ENCODE data around the gene SDK1. TPM values are rescaled to one million over a fixed set of nuclear protein-coding genes. Genes with fewer than 3 reads are reported as not detected.

Gene SDK1
- total RNA-seq, 1 donor from 2014 or later, result 2.2 TPM

DNA sequence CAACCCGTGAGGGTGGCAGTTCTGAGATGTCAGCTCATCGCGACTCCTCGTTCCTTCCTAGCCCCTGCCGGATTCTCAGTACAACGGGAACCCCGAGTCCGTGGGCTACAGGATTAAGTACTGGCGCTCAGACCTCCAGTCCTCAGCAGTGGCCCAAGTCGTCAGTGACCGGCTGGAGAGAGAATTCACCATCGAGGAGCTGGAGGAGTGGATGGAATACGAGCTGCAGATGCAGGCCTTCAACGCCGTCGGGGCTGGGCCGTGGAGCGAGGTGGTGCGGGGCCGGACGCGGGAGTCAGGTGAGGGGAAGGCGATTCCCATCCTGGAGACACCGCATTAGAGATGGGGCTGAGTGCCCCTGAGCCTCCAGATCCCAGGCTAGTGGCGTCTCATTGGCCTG is 812.9 kb downstream of the SDK1 start:
- DNase-seq, result no peak
- intact Hi-C loops (cut with DNase I), result no loop called here
- no peak for ATAC-seq (ENCODE audit: poor library complexity)

DNA sequence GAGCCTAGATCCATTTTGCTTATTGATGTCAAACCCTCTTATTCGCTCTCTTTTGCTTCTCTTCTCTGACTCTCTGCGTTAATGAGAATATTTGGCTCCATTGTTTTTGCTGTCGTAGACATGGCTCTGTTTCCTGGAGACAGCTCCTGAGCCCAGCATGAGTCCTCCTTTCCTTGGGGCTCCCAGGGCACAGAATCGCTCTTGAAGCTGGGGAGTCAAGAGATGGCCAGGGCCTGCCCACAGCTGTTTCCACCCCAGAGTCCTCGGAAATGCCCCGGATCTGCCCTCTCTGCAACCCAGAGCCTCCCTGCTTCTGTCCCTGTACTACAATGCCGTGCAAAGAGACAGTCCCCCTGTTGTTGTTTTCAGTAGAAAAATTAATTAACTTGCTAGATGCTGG is 814.4 kb downstream of the SDK1 start:
- intact Hi-C loops (cut with DNase I), result no loop called here
- no peak for ATAC-seq (ENCODE audit: poor library complexity)
- DNase-seq, result no peak

DNA sequence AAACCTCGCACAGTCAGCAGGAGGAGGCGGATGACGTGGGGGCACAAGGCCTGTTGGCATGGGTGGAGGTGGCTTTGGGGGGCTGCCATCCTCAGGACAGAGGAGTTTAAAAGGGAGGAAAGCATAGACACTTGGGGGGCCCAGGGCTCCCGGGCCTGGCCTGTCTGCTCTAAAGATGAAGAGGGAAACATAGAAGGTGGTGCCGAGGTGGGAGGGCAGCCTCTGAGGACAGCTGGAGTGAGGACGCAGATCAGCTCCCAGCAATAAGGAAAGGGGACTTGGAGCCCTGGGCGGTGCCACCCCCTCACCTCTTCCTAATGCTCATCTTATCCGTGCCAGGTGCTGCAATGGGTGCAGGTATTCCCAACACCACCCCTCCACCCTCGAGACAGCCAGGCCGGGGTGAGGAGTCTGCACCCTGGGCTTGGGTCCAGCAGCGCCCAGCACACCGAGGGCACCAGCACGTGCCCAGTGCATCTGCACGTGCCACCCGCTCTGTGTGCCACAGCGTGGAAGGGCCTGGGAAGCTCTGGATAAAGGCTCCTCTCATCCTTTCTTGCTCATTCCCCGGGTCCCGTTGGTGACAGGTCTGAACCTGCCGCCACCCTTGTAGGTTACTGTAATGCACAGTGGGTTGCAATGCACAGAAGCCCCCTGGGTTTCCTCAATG is 815.0 kb downstream of the SDK1 start:
- ATAC-seq (ENCODE audit: poor library complexity), result no peak
- no peak for DNase-seq
- intact Hi-C loops (cut with DNase I), result no loop called here

DNA sequence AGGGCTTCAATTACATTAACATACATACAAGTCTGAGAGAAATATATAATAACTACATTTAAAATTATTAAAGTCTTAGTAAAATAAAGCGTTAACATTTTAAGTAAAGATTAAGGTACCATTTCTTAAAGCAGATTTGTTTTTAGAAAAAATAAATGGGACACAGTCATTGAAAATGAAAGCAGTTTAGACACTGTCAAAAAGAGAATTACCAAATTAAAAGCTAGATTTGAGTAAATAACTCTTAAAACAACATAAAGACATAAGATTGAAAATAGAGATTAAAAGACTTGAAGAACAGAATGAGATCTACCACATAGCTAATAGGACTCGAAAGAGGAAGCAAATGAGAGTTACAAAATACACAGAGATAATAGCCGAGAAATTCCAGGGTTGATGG is 818.8 kb downstream of the SDK1 start:
- intact Hi-C loops (cut with DNase I), result no loop called here
- no peak for ATAC-seq (ENCODE audit: poor library complexity)
- no peak for DNase-seq

DNA sequence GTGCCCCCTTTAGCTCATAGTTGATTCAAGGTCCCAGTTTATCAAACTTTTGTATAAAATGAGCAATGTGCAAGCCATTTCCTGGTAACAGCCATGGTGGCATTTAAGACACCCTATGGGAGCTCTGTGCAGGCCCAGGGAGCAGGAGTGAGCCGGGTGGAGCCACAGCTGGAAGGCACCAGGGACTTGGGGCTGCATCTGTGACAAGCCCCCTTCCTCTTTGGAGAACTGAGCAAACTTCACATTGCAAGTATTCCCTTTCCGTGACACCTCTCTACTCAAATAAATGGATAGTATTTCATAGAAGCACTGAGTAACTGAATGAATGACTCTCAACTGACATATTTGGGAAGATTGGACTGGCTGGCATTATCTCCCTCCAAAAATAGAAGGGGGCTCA is 822.3 kb downstream of the SDK1 start:
- no peak for ATAC-seq (ENCODE audit: poor library complexity)
- no peak for DNase-seq

DNA sequence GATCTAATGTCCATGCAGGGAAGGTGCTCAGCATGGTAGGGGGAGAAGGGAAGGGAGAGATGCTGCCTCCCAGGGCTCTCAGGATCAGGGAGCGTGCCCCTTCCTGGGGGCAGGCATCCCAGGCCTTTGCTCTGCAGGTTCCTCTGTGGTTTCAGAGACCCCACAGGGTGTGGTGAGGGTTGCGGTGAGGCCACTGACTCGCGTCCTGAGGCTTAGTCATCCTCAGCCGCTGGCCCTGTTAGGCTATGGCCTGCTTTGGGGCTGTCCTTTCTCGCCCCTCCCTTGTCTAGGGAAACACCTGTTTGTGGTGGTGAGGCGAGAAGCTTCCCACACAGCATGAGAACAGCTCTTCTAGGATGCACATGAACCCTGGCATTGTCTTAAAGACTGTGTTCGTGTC is 822.8 kb downstream of the SDK1 start:
- intact Hi-C loops (cut with DNase I), result no loop called here
- DNase-seq, result no peak
- ATAC-seq (ENCODE audit: poor library complexity), result no peak

More for the DNA sequence above, 822.3 kb downstream of the SDK1 start:
- intact Hi-C loops (cut with DNase I), result no loop called here

DNA sequence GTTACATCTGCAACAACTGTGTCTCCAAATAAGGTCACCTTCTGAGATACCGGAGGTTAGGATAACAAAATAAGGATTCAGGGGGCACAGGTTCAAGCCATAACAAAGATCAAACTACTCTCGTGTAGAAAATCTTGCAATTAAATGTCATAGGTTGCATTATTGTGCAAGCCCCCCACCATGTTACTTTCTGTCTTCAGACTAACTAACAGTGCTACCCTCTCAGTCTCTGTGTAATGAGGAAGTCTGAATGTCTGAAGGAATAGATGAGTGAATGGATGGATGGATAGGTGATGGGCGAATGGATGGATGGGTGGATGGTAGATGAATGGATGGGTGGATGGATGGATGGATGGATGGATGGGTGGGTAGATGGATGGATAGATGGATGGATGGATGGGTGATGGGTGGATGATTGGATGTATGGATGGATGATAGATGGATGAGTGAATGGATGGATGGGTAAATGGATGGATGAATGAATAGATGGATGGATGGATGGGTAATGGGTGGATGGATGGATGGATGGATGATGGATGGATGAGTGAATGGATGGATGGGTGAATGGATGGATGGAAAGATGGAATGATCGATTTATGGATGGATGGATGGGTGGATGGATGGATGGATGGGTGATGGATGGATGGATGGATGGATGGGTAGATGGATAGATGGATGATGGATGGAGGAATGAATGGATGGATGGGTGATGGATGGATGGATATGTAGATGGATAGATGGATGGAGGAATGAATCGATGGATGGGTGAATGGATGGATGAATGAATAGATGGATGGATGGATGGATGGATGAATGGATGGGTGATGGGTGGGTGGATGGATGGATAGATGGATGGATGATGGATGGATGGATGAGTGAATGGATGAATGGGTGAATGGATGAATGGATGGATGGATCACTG is 823.8 kb downstream of the SDK1 start:
- DNase-seq, result no peak
- ATAC-seq (ENCODE audit: poor library complexity), result no peak
- intact Hi-C loops (cut with DNase I), result no loop called here

DNA sequence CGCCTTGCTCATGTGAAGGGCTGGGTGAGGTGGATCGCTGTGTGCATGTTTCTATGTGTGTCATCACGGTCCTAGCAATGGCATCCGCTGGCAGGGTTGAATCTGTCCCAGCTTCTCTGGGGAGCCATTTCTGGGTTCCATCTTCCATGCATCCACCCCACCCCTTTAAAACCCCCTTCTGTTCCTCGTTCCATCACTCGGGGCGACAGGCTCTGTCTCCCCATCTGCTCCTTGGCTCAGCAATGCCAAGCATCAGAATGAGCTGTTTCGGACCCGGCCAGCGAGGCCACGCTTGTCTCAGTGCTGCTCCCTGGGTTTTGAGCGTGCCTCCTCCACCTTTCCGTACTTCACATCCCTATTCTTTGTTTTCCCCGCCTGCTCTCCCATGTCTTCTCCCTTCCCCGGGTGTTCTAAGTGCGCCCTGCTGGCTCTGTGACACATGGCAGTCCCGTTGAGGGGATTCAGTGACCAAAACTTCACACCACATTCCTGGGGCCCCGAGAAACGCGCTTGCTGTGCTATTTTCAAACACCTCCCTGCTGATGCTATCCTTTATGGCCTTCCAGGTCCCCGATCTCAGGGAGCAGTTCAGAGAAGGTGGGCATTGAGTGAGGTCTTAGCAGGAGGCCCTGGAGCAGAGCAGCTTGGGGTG is 827.0 kb downstream of the SDK1 start:
- no peak for ATAC-seq (ENCODE audit: poor library complexity)
- intact Hi-C loops (cut with DNase I), result no loop called here
- no peak for DNase-seq

DNA sequence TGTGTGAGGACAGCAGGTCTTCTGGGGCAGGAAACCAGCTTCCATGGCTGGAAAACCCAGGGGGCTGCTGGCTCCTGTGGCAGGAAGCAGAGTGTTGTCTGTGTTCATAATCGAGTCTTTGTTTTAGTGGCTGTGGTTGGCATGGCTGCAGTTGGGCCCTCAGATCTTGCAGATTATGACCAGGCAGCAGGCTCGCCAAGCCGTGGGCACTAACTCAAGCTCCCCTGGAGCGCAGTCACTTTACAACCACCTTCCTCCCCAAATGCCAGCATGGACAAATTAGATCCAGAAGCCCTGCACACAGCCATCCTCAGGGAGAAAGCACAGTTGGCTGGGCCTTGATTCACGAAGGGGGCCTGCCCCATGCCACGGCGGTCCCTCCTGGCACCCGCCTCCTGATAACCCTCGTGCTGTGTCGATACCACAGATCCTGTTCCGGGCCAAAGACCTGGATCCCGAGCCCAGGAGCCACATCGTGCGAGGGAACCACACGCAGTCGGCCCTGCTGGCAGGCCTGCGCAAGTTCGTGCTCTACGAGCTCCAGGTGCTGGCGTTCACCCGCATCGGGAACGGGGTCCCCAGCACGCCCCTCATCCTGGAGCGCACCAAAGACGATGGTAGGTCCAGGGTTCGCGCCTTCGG is 828.5 kb downstream of the SDK1 start:
- DNase-seq, result no peak
- intact Hi-C loops (cut with DNase I), result no loop called here
- ATAC-seq (ENCODE audit: poor library complexity), result no peak

DNA sequence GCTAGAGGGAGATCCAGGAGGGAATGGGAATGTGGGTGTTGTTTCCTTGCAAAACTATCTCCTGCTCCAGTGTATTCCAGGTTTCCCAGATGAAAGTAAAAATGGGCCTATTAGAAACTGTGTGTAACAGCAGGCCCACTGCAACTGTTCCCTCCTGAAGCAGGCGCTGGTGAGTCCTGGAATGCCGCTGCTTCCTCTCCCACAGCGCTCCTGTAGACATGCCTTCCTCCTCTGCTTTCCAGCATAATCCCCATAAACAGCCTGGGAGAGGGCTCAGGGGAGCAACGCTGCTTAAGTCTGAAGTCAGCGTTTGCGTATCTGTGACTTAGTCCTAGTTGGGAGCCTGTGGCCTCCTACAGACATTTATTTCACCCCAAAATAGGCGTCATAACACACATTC is 830.0 kb downstream of the SDK1 start:
- DNase-seq (no peak), ATAC-seq (ENCODE audit: poor library complexity) (no peak)
- intact Hi-C loops (cut with DNase I), result no loop called here

DNA sequence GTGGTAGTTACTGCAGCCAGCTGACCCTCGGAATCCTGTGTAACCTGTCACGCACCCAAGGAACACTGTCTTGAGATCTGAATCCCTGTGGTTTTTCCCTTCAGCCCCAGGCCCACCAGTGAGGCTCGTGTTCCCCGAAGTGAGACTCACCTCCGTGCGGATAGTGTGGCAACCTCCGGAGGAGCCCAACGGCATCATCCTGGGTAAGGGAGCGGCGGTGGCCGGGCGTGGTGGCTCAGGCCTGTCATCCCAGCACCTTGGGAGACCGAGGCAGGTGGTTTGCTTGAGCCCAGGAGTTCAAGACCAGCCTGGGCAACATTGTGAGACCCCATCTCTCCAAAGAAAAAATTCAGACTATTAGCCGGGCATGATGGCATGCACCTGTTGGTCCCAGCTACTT is 831.2 kb downstream of the SDK1 start:
- ATAC-seq (ENCODE audit: poor library complexity), result no peak
- intact Hi-C loops (cut with DNase I), result no loop called here
- DNase-seq, result no peak

DNA sequence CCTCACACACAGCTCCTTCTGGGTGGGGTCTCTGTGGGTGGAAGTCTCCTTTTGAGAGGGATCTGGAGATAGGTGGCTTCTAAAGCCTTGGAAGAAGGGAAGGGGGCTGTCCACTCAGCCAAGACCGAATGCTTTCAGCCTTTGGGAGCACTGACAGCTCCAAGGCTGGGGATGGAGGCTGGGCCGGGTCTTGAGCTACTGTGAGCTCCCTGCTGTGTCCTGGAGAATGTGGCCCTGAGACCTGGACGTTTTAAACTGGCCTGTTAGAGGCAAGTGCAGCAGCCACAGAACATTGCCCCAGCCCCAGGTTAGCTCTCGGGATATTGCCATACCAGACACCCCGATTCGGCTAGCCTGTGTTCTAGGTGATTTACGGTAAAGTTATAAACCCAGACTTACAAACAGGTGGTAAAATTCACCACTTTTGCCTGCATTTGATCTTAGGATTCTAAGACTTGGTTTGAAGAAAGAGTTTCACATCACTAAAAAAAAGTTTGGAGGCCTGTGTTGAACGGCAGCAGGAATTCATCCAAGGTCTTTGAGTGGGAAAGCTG is 832.5 kb downstream of the SDK1 start:
- intact Hi-C loops (cut with DNase I), result no loop called here

DNA sequence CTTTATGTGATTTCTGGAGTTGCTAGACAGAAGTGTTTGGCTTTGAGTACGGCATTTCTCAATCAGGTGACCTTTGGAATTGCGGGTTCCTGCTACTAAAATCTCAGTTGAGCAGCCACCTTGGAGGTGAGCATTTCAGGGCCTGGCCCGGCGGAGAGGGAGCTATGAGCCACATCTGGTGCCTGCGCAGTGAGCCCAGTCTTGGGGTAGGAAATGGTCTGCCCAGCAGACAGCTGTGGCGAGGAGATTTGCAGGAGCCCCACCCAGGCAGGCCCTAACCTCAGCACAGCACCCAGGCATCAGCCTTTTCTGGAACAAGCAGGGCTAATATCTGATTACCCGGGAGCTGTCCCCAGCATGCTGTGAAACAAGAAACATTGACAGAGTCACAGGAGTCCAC is 833.2 kb downstream of the SDK1 start:
- intact Hi-C loops (cut with DNase I), result no loop called here
- DNase-seq (no peak), ATAC-seq (ENCODE audit: poor library complexity) (no peak)

More for the DNA sequence above, 832.5 kb downstream of the SDK1 start:
- DNase-seq, result no peak
- no peak for ATAC-seq (ENCODE audit: poor library complexity)

DNA sequence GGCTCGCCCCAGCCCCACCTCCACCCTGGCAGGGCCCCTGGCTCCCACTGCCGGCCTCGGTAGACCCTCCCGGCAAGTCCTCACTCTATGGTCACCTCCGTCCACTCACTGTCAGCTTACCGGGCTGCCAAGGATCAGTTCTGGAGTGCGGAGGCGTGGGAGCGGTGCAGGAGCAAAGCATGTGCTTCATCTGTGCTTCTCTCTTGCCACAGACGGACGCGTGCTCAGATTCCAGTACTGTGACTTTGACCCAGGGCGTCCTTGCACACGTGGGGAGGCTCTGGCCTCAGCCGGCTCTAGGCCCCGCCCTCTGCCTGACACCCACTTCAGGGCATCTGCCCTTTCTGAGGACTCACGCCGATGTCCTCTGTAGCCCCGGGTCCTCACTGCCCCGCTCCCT is 833.6 kb downstream of the SDK1 start:
- DNase-seq (no peak), ATAC-seq (ENCODE audit: poor library complexity) (peak; percentile 36)
- intact Hi-C loops (cut with DNase I), result no loop called here

DNA sequence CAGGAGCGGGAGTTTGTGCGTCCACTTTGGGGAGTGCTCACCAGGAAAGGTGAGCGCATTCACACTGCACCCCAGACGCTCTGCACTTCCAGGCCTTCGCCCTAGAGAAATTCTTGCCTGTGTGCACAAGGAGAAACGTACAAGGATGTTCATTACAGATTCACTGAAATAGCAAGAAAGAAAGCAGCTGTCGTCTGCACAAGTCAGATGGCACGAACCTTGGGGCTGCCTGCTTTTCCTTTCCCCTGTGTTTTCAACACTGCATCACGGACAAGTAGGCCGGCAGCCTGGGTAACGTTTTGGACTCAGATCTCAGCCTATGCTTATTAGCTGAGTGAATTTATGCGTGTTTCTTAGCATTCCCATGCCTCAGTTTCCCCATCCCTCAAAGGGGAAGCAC is 834.2 kb downstream of the SDK1 start:
- no peak for ATAC-seq (ENCODE audit: poor library complexity)
- intact Hi-C loops (cut with DNase I), result no loop called here
- no peak for DNase-seq

DNA sequence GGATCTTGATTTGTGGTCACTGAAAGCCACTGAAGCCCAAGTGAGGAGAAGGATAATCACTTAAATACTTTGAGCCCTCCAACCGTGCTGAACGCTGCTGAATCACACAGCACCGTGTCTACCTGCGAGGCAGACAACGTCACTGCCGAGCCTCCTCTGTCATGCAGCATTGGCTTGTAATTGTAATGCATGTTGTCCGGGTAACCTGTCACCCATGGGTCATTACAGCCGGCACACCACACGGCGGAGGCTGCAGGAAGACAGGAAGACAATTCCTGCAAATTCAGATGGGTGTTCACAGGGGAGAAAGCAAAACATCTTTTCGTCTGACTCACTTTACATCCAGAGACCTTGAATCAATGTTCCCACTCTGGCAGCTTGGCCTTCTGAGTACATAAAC is 835.0 kb downstream of the SDK1 start:
- no peak for DNase-seq
- no peak for ATAC-seq (ENCODE audit: poor library complexity)
- intact Hi-C loops (cut with DNase I), result no loop called here

DNA sequence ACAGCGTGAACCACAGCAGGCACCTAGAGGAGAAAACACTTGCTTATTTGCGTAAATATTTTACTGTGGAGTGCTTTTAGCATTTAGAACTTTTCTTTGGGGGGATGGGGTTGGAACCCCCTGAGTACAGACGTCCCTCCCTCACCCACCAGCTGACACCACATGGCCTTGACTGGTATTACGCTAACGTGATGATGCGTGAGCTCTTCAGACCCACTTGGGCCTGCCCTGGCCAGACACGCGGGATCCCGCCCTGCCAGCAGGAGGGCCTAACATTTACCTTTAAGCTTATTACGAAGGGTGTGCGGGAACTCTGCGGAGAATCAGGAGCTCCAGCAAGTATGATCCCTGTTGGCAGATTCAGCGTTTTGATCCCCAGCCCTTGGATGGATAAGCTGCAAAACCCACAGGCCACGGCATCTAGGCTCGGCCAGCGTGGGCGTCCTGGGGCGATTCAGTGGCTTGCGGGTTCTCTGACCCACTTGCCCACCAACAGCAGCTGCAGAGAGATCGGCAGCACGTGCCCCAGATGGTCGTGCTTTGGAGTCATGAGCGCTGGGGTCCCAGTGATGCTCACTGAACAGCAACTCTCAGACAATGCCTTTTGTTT is 835.6 kb downstream of the SDK1 start:
- ATAC-seq (ENCODE audit: poor library complexity) (no peak), DNase-seq (no peak)
- intact Hi-C loops (cut with DNase I), result no loop called here

DNA sequence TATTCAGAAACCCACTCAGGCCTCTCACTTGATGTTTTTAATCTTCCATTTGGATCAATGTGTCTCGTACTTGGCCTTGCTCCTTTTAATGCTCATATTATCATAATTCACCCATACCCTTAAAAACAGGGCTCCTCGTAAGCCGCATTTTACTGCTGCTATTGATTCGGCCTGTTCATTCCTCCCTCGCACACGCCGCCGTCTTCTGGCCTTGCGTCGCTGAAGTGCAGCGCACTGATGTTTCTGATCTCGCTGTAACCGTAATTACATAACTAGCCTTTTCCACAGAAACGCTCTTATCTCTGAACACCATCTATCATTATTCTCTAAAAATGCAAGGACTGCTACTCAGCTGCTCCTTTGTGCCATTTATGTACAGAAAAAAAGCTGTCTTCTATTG is 836.5 kb downstream of the SDK1 start:
- DNase-seq, result no peak
- intact Hi-C loops (cut with DNase I), result no loop called here
- no peak for ATAC-seq (ENCODE audit: poor library complexity)

DNA sequence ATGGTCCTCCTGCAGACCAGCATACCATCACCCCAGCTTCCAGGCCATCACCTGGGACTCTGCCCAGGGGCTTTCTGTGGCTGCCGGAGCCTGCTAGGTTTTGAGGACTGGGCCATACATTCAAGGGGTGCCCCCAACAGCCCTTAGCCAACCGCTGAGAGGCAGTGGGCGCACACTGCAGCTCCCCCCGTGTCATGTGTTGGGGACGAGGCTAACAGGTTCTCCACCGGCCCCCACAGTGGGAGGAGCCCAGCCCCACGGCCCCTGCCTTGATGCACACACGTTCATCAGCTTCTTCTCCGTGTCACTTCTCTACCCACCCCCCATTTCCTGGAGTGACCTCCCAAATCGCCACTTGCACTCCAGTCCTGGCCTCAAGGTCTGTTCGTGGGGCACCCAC is 837.8 kb downstream of the SDK1 start:
- DNase-seq (no peak), ATAC-seq (ENCODE audit: poor library complexity) (no peak)
- intact Hi-C loops (cut with DNase I), result no loop called here

Data from Right ventricle myocardium superior (tissue), 1 donor.